T-cell (primary cell): Measurements from ENCODE around the gene STAC. TPM values are rescaled to one million over a fixed set of nuclear protein-coding genes. Genes with fewer than 3 reads are reported as not detected.

Experiments used
- ATAC-seq, 4 experiments: fragments of 200-7000 bp in 3 of 4; fragments of 150-1000 bp in 1 of 4; cut with Tn5 transposase; replicated peaks in 1 of 4; 1 replicate in 3 of 4; 2 replicates in 1 of 4; pipeline ENCODE4 v1.10.0; 2021; ENCODE audit warnings: moderate library complexity in 3 of 4, mild to moderate bottlenecking in 2 of 4, moderate number of reproducible peaks in 1 of 4
- CTCF ChIA-PET, 2 donors: fragments of 300-600 bp; sonication (Branson Sonifier 250); formaldehyde crosslinking; loops; one replicate each; lab custom pipeline; 2022; ENCODE audit warnings: antibody characterized with exemption in 2 of 2; lab: Charles Lee
- POLR2A ChIA-PET, 2 donors: fragments of 300-600 bp; sonication (Branson Sonifier 250); formaldehyde crosslinking; loops; one replicate each; lab custom pipeline; 2022; ENCODE audit warnings: antibody characterized with exemption in 2 of 2; lab: Charles Lee
- DNase-seq, 35 experiments: peaks; one replicate each; pipeline versions ENCODE4 v3.0.0 to v3.0.0-alpha.2; 2013 to 2023
- H3K27ac ChIP-seq: one replicate; pipeline ENCODE4 v1.5.1; 2013; ENCODE audit warnings: low read length
- H3K27me3 ChIP-seq, 2 experiments: replicated peaks in 1 of 2; 1 replicate in 1 of 2; 2 replicates in 1 of 2; pipeline versions ENCODE4 v1.6.1 to v1.7.0; 2013; ENCODE audit warnings: low read length in 1 of 2, mixed read lengths in 1 of 2; ENCODE audit not compliant: control insufficient read depth in 2 of 2, insufficient read depth in 2 of 2; ENCODE audit errors: extremely low read depth in 1 of 2
- H3K36me3 ChIP-seq, 2 donors: 1 replicate in 1 of 2; 2 replicates in 1 of 2; pipeline versions ENCODE4 v1.6.1 to v1.7.0; 2013; ENCODE audit warnings: low read length in 1 of 2; ENCODE audit not compliant: control insufficient read depth in 2 of 2, insufficient read depth in 1 of 2; ENCODE audit errors: extremely low read depth in 1 of 2
- H3K4me1 ChIP-seq, 2 experiments: 1 replicate in 1 of 2; 2 replicates in 1 of 2; pipeline versions ENCODE4 v1.6.1 to v1.7.0; 2013; ENCODE audit warnings: low read length in 2 of 2, mixed read lengths in 1 of 2; ENCODE audit not compliant: insufficient read depth in 2 of 2, control insufficient read depth in 1 of 2; ENCODE audit errors: extremely low read depth in 1 of 2
- H3K4me3 ChIP-seq, 2 donors: 1 replicate in 1 of 2; 2 replicates in 1 of 2; pipeline versions ENCODE4 v1.5.1 to v1.7.0; 2013; ENCODE audit warnings: mild to moderate bottlenecking in 2 of 2, low read length in 1 of 2, moderate library complexity in 1 of 2; ENCODE audit not compliant: control insufficient read depth in 1 of 2; ENCODE audit errors: extremely low read depth in 1 of 2
- H3K9me3 ChIP-seq: 2 replicates; pipeline ENCODE4 v1.7.0; 2013
- H3K27ac Mint-ChIP-seq, 2 donors: one replicate each; pipeline ENCODE4 v1.8.0; 2020 to 2021; ENCODE audit warnings: mild to moderate bottlenecking in 2 of 2, mixed read lengths in 2 of 2
- H3K27me3 Mint-ChIP-seq, 2 donors: one replicate each; pipeline ENCODE4 v1.8.0; 2021 to 2022; ENCODE audit warnings: mixed read lengths in 2 of 2
- H3K36me3 Mint-ChIP-seq: one replicate; pipeline ENCODE4 v1.8.0; 2021; ENCODE audit warnings: mixed read lengths
- H3K4me1 Mint-ChIP-seq, 3 donors: one replicate each; pipeline ENCODE4 v1.8.0; 2020 to 2022; ENCODE audit warnings: mixed read lengths in 3 of 3, mild to moderate bottlenecking in 1 of 3
- H3K4me3 Mint-ChIP-seq, 3 donors: one replicate each; pipeline ENCODE4 v1.8.0; 2020 to 2022; ENCODE audit warnings: mild to moderate bottlenecking in 3 of 3, mixed read lengths in 3 of 3, moderate library complexity in 3 of 3
- H3K9me3 Mint-ChIP-seq, 3 donors: one replicate each; pipeline ENCODE4 v1.8.0; 2020 to 2022; ENCODE audit warnings: mixed read lengths in 3 of 3
- WGBS: methylation state at CpG from one replicate; pipeline ENCODE4 v1.1.5; 2013; ENCODE audit warnings: missing lambda C conversion rate; ENCODE audit not compliant: insufficient coverage; 5-methylcytosine and 5-hydroxymethylcytosine counted together
- total RNA-seq, 35 experiments: library from RNA in 6 of 35; stranded (reverse) in 6 of 35; fragments of 120-200 nt in 1 of 35; gene quantifications; one replicate each; pipeline versions ENCODE4 v1.2.1 to v1.2.4 and lab custom pipeline; 2013 to 2026

STAC gene
- total RNA-seq, 5 donors from 2014 or later (not counting 1 experiment from before 2014, with no cell fraction given), result 0.09 to 0.10 TPM; not detected in 3

GRCh38 chr3:36381311-36381956 lies 1.1 kb downstream of the STAC start:
- Mint-ChIP-seq H3K4me1 (peaks cover 0 to 5% (median 5%) of the 10 kb centered on the region in 3 donors), H3K27me3 (peaks cover 26 to 38% of the 10 kb centered on the region in 2 donors), H3K4me3 (no peak overlapping the region), H3K27ac (no peak overlapping the region), H3K9me3 (peaks cover 0 to 5% (median 0%) of the 10 kb centered on the region in 3 donors), H3K36me3 (no peaks in the 10 kb centered on the region)
- no peak for ATAC-seq
- CTCF ChIA-PET, result no interaction called here
- no peak overlapping the region for H3K4me3 ChIP-seq
- 86% methylated on average over 3 of the region's 8 CpGs for WGBS
- no peak overlapping the region for H3K27ac ChIP-seq
- no peaks in the 10 kb centered on the region for H3K36me3 ChIP-seq
- H3K9me3 ChIP-seq, result no peaks in the 10 kb centered on the region
- POLR2A ChIA-PET, result no interaction called here
- no peak for DNase-seq
- peaks cover 3 to 5% of the 10 kb centered on the region in 2 experiments for H3K4me1 ChIP-seq
- H3K27me3 ChIP-seq, result peaks cover 0 to 19% of the 10 kb centered on the region in 2 experiments

GRCh38 chr3:36393563-36393962 lies 13.3 kb downstream of the STAC start:
- Mint-ChIP-seq H3K4me3 (no peak overlapping the region), H3K36me3 (no peaks in the 10 kb centered on the region), H3K27me3 (peaks cover 5 to 16% of the 10 kb centered on the region in 2 donors), H3K27ac (no peak overlapping the region), H3K9me3 (peaks cover 0 to 6% (median 0%) of the 10 kb centered on the region in 3 donors), H3K4me1 (no peaks in the 10 kb centered on the region)
- WGBS, result no CpG with 5 or more reads among the region's 1 CpG
- no peak overlapping the region for H3K27ac ChIP-seq
- no peaks in the 10 kb centered on the region for H3K9me3 ChIP-seq
- H3K4me1 ChIP-seq, result no peaks in the 10 kb centered on the region
- ChIA-PET POLR2A (no interaction called here), CTCF (no interaction called here)
- H3K36me3 ChIP-seq, result no peaks in the 10 kb centered on the region
- ATAC-seq (no peak), DNase-seq (no peak)
- no peaks in the 10 kb centered on the region for H3K27me3 ChIP-seq
- H3K4me3 ChIP-seq, result no peak overlapping the region

- ChIA-PET POLR2A (no interaction called here), CTCF (interaction anchor here in 1 of 2 donors (0.7 kb wide), 1 partner anchor 91 kb away, joined by 5 read pairs; no protein-coding TSS in a partner anchor)
- Histone ChIP-seq H3K27me3 (no peaks in the 10 kb centered on the region), H3K4me3 (no peak overlapping the region), H3K4me1 (no peaks in the 10 kb centered on the region), H3K27ac (no peak overlapping the region), H3K36me3 (no peaks in the 10 kb centered on the region), H3K9me3 (no peaks in the 10 kb centered on the region)
- Mint-ChIP-seq H3K27ac (no peak overlapping the region), H3K4me1 (no peaks in the 10 kb centered on the region), H3K9me3 (peaks cover 0 to 6% (median 0%) of the 10 kb centered on the region in 3 donors), H3K36me3 (no peaks in the 10 kb centered on the region), H3K4me3 (no peak overlapping the region), H3K27me3 (peaks cover 5 to 16% of the 10 kb centered on the region in 2 donors)
- DNase-seq (no peak), ATAC-seq (no peak)
Measured at GRCh38 chr3:36394176-36394575, 13.9 kb downstream of the STAC start.

- no peak overlapping the region for H3K4me3 ChIP-seq
- Mint-ChIP-seq H3K4me3 (no peak overlapping the region), H3K27me3 (peaks cover 5 to 19% of the 10 kb centered on the region in 2 donors), H3K36me3 (no peaks in the 10 kb centered on the region), H3K27ac (no peak overlapping the region), H3K4me1 (no peaks in the 10 kb centered on the region), H3K9me3 (peaks cover 0 to 3% (median 0%) of the 10 kb centered on the region in 3 donors)
- no peaks in the 10 kb centered on the region for H3K36me3 ChIP-seq
- ATAC-seq, result no peak
- no peak for DNase-seq
- no peaks in the 10 kb centered on the region for H3K27me3 ChIP-seq
- H3K27ac ChIP-seq, result no peak overlapping the region
- ChIA-PET CTCF (interaction anchor here in 1 of 2 donors (1.1 kb wide), 1 partner anchor 9 kb away, joined by 6 read pairs; no protein-coding TSS in a partner anchor), POLR2A (no interaction called here)
- no CpG with 5 or more reads among the region's 2 CpGs for WGBS
- no peaks in the 10 kb centered on the region for H3K4me1 ChIP-seq
- no peaks in the 10 kb centered on the region for H3K9me3 ChIP-seq
Measured at GRCh38 chr3:36397841-36398240, 17.5 kb downstream of the STAC start.

GRCh38 chr3:36399933-36400332 lies 19.6 kb downstream of the STAC start:
- H3K4me1 ChIP-seq, result no peaks in the 10 kb centered on the region
- Mint-ChIP-seq H3K27ac (no peak overlapping the region), H3K36me3 (no peaks in the 10 kb centered on the region), H3K4me1 (no peaks in the 10 kb centered on the region), H3K9me3 (no peaks in the 10 kb centered on the region), H3K4me3 (no peak overlapping the region), H3K27me3 (peaks cover 0 to 15% of the 10 kb centered on the region in 2 donors)
- no peak overlapping the region for H3K4me3 ChIP-seq
- H3K9me3 ChIP-seq, result no peaks in the 10 kb centered on the region
- no peaks in the 10 kb centered on the region for H3K27me3 ChIP-seq
- H3K27ac ChIP-seq, result no peak overlapping the region
- POLR2A ChIA-PET, result no interaction called here
- 100% methylated on average over 1 of the region's 5 CpGs for WGBS
- DNase-seq, result no peak
- H3K36me3 ChIP-seq, result no peaks in the 10 kb centered on the region
- no peak for ATAC-seq
- CTCF ChIA-PET, result no interaction called here

- Mint-ChIP-seq H3K36me3 (no peaks in the 10 kb centered on the region), H3K4me1 (no peaks in the 10 kb centered on the region), H3K4me3 (no peak overlapping the region), H3K9me3 (no peaks in the 10 kb centered on the region), H3K27ac (no peak overlapping the region), H3K27me3 (peaks cover 0 to 14% of the 10 kb centered on the region in 2 donors)
- POLR2A ChIA-PET, result no interaction called here
- H3K4me1 ChIP-seq, result no peaks in the 10 kb centered on the region
- H3K36me3 ChIP-seq, result no peaks in the 10 kb centered on the region
- H3K27ac ChIP-seq, result no peak overlapping the region
- DNase-seq (no peak), ATAC-seq (no peak)
- no peak overlapping the region for H3K4me3 ChIP-seq
- no CpG with 5 or more reads among the region's 1 CpG for WGBS
- CTCF ChIA-PET, result no interaction called here
- no peaks in the 10 kb centered on the region for H3K9me3 ChIP-seq
- H3K27me3 ChIP-seq, result no peaks in the 10 kb centered on the region
Measured at GRCh38 chr3:36401056-36401455, 20.8 kb downstream of the STAC start.
